Stimulated activated CD4-positive, alpha-beta T cell treated with anti-CD3 and anti-CD28 coated beads, Interleukin-2, amount 100 ng/mL, for 4 hours (primary cell): ENCODE measurements around the gene USH2A.
"Not testable (repeated sequence)": the region's sequence is repeated elsewhere in the genome, so short reads cannot be mapped to it uniquely, and the experiment has no call there.

Experiments
- DNase-seq: peaks from one replicate; pipeline ENCODE4 v3.0.0-alpha.2; 2020; ENCODE audit warnings: low read depth

USH2A gene

GRCh38 chr1:216388558-216388957, 34.7 kb downstream of the USH2A start:
- DNase-seq: no peak

DNA sequence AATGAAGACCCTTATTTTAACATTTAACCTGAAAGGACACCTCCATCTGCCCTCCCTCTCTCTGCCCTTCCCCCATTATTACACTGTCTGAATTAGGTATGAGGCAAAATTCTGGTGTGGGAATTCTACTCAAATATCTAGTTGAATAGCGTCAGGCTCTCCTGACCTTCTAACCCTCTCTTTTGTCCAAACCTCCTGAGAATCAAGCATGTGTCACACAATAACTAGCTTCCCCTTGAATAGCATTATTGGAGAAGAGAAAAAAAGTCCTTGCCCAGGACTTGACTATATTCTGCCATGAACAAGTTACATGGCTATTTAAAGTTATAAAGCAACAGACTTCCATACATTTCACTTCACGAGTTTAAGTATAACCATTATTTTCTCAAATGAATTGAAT, 35.5 kb downstream of the USH2A start:
- no peak for DNase-seq

GRCh38 chr1:216379441-216379840, 43.8 kb downstream of the USH2A start:
- no peak for DNase-seq

- DNase-seq: no peak
Observed at GRCh38 chr1:216368249-216368648, 55.0 kb downstream of the USH2A start.

GRCh38 chr1:216366979-216367378, 56.3 kb downstream of the USH2A start:
- DNase-seq: no peak

DNA sequence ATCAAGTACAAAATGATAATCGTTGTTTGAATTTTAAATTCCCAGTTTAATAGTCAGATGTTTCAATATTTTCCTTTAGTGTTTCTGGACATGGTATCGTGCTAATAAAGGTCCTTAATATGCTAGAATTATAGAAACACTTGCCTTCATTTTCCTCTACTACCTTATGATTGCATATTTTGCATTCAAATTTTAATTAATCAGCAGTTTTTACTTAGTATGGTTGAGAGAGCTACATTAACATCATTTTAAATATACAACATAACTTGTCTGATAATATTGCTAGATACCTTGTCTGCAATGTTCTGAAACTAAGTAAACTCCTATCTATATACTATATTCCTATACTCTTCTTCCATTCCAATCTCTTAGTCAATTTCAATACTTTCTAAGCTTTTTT, 66.3 kb downstream of the USH2A start:
- no peak for DNase-seq

GRCh38 chr1:216350186-216350585, 73.1 kb downstream of the USH2A start:
- no peak for DNase-seq

DNA sequence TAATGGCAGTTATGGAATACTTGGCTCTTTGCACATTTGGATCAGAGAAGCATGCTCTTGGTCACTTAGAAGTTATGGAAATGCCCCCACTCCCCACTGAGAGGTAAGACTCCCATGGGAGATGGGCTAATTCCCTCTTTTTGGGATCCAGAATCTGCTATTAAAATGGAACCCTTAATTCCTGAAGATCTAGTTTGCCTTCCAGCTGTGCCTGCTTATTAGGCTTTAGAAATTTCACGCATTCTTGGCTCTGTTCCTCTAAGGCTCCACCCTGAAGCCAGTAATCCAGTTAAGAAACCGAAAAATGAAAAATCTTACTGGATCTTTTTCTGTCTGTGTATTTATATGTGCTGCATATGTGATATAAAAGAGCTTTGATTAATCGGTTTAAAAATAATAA, 76.7 kb downstream of the USH2A start:
- DNase-seq: no peak

DNA sequence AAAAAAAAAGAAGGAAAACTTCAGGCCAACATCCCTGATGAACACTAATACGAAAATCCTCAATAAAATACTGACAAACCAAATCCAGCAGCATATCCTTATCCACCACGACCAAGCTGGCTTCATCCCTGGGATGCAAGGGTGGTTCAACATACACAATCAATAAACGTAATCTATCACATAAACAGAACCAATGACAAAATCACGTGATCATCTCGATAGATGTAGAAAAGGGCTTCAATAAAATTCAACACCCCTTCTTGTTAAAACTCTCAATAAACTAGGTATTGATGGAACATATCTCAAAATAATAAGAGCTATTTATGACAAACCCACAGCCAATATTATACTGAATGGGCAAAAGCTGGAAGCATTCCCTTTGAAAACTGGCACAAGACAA, 82.7 kb downstream of the USH2A start:
- DNase-seq: not testable (repeated sequence)

DNA sequence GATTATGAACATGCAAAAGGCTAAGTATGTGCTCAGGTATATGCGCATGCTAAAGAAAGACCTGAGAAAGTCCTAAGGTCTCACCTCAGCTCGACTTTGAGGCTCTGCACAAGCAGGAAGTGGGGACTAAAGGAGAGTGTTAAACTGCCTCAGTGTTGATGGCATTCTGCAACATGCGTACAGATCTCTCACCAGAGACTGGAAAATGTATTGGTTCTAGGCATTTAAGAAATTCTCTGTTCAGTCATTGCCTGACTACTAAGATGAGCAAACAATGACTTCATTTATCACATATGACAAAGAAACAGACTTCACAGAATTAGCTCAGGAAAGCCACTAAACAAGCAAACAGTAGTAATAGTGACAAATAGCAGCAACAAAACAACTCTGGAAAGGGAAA, 90.8 kb downstream of the USH2A start:
- no peak for DNase-seq

DNA sequence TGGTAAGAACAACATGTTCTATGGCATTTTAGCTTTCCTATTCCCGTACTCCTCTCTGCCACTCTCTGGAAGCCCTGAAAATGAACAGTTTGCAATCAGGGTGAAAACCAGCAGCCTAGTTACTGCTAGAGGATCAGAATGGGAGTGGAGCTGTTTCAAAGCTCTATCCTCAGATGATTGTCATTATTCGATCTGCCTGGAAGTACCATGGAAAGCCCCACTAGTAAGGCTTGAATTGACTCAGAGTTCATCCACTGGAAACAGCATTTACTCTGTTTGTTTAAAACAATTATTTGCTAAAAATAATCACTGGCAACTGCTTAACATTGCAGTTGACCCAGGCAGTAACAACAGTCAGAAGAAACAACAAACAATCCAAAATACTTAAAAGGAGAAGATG, 91.2 kb downstream of the USH2A start:
- DNase-seq: no peak

DNA sequence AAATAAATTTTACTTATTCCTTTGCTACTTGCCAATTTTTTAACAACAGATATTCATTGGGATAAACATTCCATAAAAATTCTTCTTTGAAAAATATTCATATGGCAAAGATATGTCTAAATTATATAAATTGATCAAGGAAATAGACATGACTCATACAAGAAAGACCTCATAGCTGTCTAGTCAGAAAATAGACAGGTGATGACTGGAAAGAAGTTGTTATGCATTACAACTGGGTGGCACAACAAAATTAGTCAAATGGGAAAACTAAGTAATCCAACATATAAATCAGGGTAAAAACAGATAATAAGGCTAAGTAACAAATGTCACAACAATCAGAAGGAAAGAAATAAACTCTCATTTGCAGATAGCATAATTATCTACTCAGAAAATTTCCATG, 92.0 kb downstream of the USH2A start:
- DNase-seq: no peak

DNA sequence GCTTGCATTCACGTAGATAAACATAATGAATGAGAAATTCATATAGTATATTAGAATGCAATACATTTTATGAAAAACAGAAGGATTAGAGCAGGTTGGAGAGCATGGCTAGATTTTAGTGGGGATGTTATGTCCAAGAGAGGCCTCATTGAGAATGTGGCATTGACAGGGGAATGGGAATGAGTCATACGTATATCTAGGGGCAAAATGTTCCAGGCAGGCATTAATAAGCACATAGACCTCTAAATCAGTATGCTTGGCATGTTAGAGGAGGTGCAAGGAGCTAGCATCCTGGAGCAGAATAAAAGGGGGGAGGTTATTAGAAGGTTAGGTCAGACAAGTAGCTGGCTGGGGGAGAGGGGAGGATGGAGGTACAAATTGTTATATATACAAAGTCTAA, 93.0 kb downstream of the USH2A start:
- no peak for DNase-seq

- no peak for DNase-seq
Observed at GRCh38 chr1:216325946-216326345, 97.3 kb downstream of the USH2A start.

DNA sequence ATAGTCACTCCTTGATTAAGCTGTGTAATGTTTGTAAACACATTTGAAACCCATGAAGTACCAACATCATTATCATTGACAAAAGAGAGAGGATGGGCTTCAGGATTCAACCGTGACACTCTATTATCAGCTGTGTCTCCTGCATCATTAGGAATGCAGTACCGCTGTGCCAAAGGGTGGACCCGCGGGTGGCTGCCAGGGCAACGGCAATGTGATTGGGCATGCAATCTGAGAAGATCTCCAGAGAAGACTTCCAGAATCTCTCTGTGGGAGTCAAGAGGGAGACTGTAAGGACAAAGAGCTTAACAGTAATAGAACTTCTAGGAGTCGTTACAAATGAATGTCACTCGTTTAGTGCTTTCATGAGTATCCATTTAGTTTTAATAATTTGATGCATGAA, 97.9 kb downstream of the USH2A start:
- DNase-seq: no peak

DNA sequence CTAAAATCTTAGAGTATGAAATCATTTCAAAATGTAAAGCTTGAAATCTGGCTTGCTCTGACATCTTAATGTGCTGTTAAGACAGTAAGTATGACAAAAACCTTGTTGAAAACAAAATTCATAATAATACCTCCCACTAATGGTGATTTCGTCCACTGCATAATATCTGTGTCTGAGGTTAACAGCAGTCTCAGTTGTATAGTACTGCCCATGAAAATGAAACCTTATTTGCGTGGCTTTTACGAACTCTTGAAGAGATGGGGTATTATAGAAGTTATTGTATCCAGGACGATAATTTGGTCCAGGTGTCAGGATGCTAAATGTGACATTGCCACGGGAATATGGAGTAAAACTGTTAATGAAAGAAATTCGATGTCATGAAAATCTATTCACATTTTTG, 99.9 kb downstream of the USH2A start:
- no peak for DNase-seq

- DNase-seq: no peak
Observed at GRCh38 chr1:216314379-216315095, 108.7 kb downstream of the USH2A start.

- DNase-seq: no peak
Observed at GRCh38 chr1:216310776-216311175, 112.5 kb downstream of the USH2A start.

DNA sequence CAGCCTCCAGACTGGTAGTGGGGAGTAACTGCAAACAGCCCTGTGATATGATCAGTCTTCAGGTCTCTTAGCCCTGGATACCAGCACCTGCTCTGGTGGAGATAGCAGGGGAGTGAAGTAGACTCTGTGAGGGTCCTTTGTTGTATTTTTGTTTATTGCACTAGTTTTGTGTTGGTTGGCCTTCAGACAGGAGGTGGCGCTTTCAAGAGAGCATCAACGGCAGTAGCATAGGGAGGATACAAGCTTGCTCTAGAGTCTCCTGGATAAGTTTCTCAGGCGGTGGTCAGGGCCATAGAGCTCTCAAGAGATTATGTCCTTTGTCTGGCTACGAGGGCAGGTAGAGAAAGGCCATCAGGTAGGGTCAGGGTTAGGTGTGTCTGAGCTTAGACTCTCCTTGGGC, 116.4 kb downstream of the USH2A start:
- DNase-seq: no peak

DNA sequence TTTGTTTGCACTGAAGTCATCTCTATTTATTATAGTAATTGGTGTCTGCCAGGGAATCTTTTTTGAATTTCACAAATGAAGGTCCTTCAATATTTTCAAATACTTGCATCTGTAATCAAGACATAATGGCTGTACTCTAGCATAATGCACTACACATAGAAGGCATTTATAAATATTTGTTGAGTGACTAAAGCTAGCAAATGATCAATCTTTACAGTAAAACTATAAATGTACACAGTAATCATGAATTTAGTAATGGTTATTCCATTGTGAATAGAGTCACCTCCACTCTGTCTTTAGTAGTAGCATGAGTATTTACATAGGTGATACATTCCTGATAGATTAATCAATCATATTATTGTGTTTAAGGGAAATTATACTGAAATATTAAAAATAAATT, 119.6 kb downstream of the USH2A start:
- no peak for DNase-seq

- no peak for DNase-seq
Observed at GRCh38 chr1:216293683-216294082, 129.6 kb downstream of the USH2A start.

DNA sequence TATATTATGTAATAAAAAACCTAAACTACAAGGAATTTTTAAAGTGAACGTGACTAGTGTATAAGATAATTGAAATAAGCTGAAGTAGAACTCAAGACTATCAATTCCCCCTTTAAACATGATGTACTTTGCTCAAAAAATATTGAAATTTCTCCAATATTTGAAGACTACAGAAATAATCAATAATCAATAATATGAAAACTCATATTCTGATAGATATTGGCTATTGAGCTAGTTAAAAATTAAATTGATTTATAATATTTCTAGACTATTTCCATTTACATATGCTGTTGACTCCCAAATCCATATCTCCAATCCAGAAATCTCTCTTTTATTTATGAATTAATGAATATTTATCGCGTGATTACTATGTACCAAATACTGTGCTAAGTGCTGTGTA, 133.2 kb downstream of the USH2A start:
- no peak for DNase-seq

DNA sequence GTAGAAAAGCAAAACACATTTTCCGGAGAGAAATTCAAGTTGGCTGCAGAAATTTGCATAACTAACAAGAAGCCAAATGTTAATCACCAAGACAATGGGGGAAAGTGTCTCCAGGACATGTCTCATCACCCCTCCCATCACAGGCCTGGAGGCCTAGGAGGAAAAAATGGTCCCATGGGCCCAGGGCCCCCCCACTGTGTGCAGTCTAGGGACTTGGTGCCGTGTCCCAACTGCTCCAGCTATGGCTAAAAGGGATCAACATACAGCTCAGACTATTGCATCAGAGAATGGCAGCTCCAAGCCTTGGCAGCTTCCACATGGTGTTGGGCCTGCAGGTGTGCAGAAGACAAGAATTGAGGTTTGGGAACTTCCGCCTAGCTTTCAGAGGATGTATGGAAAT, 138.2 kb downstream of the USH2A start:
- no peak for DNase-seq

- DNase-seq: no peak
Observed at GRCh38 chr1:216281757-216282156, 141.5 kb downstream of the USH2A start.
